SK-N-SH treated with all-trans-retinoic acid at 6 μM for 48 hours (cell line): ENCODE results near the gene SERPINB5.
A peak's percentile ranks its signal among the peaks of the same experiment; 100 is the strongest.

Source experiments
- ATAC-seq: fragments of 200-7000 bp; cut with Tn5 transposase; 3 replicates; pipeline ENCODE4 v1.9.1; 2020; ENCODE audit warnings: mild to moderate bottlenecking, moderate library complexity
- ARNTL ChIP-seq: fragments of 450-650 bp; formaldehyde crosslinking; IDR thresholded peaks from 2 replicates; pipeline ENCODE4 v1.5.0; 2020; ENCODE audit warnings: low read depth, mild to moderate bottlenecking, moderate library complexity, borderline replicate concordance
- BACH2 ChIP-seq: fragments of 250-450 bp; sonication (Bioruptor Pico); IDR thresholded peaks from 2 replicates; pipeline ENCODE4 v1.9.0; 2021; ENCODE audit warnings: mild to moderate bottlenecking, borderline replicate concordance
- CSDC2 ChIP-seq: fragments of 250-450 bp; sonication (Bioruptor Pico); IDR thresholded peaks from 2 replicates; pipeline ENCODE4 v1.5.0; 2020; ENCODE audit warnings: mild to moderate bottlenecking, moderate library complexity
- GLIS3 ChIP-seq: fragments of 250-450 bp; sonication (Bioruptor Pico); IDR thresholded peaks from 2 replicates; pipeline ENCODE4 v1.5.0; 2020; ENCODE audit warnings: mild to moderate bottlenecking, moderate library complexity
- ISL1 ChIP-seq: fragments of 250-450 bp; sonication (Bioruptor Pico); IDR thresholded peaks from 2 replicates; pipeline ENCODE4 v2.1.2; 2022; ENCODE audit warnings: mild to moderate bottlenecking, moderate library complexity
- OSR1 ChIP-seq: fragments of 250-450 bp; sonication (Bioruptor Pico); IDR thresholded peaks from 2 replicates; pipeline ENCODE4 v1.8.0; 2022; ENCODE audit warnings: moderate library complexity, mild to moderate bottlenecking, inconsistent platforms
- RARB ChIP-seq: fragments of 250-450 bp; sonication (Bioruptor Pico); IDR thresholded peaks from 2 replicates; pipeline ENCODE4 v1.8.0; 2021; ENCODE audit warnings: mild to moderate bottlenecking, moderate library complexity
- SNAI2 ChIP-seq: fragments of 250-450 bp; sonication (Bioruptor Pico); IDR thresholded peaks from 2 replicates; pipeline ENCODE4 v1.5.0; 2020; ENCODE audit warnings: mild to moderate bottlenecking, moderate library complexity
- TCF4 ChIP-seq: fragments of 250-450 bp; sonication (Bioruptor Pico); IDR thresholded peaks from 2 replicates; pipeline ENCODE4 v1.8.0; 2021; ENCODE audit warnings: mild to moderate bottlenecking, moderate library complexity, borderline replicate concordance
- TOX ChIP-seq: fragments of 250-450 bp; sonication (Bioruptor Pico); IDR thresholded peaks from 2 replicates; pipeline ENCODE4 v1.8.0; 2021; ENCODE audit warnings: mild to moderate bottlenecking, moderate library complexity, borderline replicate concordance
- ZC3H10 ChIP-seq: fragments of 250-450 bp; sonication (Bioruptor Pico); IDR thresholded peaks from 2 replicates; pipeline ENCODE4 v1.5.1; 2021; ENCODE audit warnings: mild to moderate bottlenecking, moderate library complexity
- ZFP3 ChIP-seq: fragments of 250-450 bp; sonication (Bioruptor Pico); IDR thresholded peaks from 2 replicates; pipeline ENCODE4 v1.5.0; 2020; ENCODE audit warnings: mild to moderate bottlenecking, moderate library complexity
- ZFP30 ChIP-seq: fragments of 450-650 bp; formaldehyde crosslinking; IDR thresholded peaks from 2 replicates; pipeline ENCODE4 v1.5.0; 2022; ENCODE audit warnings: mild to moderate bottlenecking, moderate library complexity
- ZNF565 ChIP-seq: fragments of 450-650 bp; formaldehyde crosslinking; conservative IDR thresholded peaks from 2 replicates; pipeline ENCODE4 v1.5.0; 2020; ENCODE audit warnings: low read depth, mild to moderate bottlenecking, moderate library complexity
- ZNF70 ChIP-seq: fragments of 450-650 bp; formaldehyde crosslinking; IDR thresholded peaks from 2 replicates; pipeline ENCODE4 v1.5.0; 2020; ENCODE audit warnings: mild to moderate bottlenecking, moderate library complexity
- TF ChIP-seq, protein P1 (sequence below): fragments of 250-450 bp; sonication (Bioruptor Pico); IDR thresholded peaks from 2 replicates; pipeline ENCODE4 v1.5.1; 2020; ENCODE audit warnings: low read depth, mild to moderate bottlenecking, moderate library complexity
- TF ChIP-seq, protein P2 (sequence below): fragments of 250-450 bp; sonication (Bioruptor Pico); IDR thresholded peaks from 2 replicates; pipeline ENCODE4 v1.8.0; 2020; ENCODE audit warnings: mild to moderate bottlenecking, moderate library complexity, borderline replicate concordance
- TF ChIP-seq, protein P3 (sequence below): fragments of 250-450 bp; sonication (Bioruptor Pico); IDR thresholded peaks from 2 replicates; pipeline ENCODE4 v1.8.0; 2021; ENCODE audit warnings: low read depth, mild to moderate bottlenecking, moderate library complexity, borderline replicate concordance
- TF ChIP-seq, protein P4 (sequence below): fragments of 250-450 bp; sonication (Bioruptor Pico); IDR thresholded peaks from 2 replicates; pipeline ENCODE4 v1.5.0; 2020; ENCODE audit warnings: mild to moderate bottlenecking, moderate library complexity
- TF ChIP-seq, protein P5 (sequence below): fragments of 250-450 bp; sonication (Bioruptor Pico); IDR thresholded peaks from 2 replicates; pipeline ENCODE4 v1.5.1; 2021; ENCODE audit warnings: mild to moderate bottlenecking, moderate library complexity

SERPINB5 gene

DNA sequence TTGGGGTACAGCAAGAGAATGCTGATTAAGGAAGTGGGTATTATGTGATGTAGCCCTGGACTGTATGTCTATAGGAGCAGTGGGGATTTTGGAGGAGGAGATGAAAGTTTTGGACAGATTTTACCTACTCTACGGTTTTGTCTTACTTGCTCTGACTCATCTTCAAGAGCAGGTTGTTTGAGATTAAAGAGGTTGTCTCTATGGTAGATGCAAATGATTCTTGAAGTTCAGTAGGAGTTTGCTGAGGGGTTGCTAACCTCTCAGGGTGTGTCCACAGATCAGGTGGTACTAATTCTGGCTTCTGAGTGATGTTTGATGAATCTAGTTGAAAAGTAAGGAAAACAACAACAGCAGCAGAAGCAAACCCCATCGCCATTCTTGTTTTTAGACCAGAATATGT lies 55.7 kb downstream of the SERPINB5 start:
- ATAC-seq, result no peak
- no peak for TF ChIP-seq SNAI2 (CRISPR knock-in tag)
- TF ChIP-seq ZNF70 (CRISPR knock-in tag), result no peak
- TF ChIP-seq BACH2, result no peak
- no peak for TF ChIP-seq ISL1 (CRISPR knock-in tag)
- TF ChIP-seq CSDC2, result no peak
- no peak for TF ChIP-seq TOX
- no peak for TF ChIP-seq ZFP3
- no peak for TF ChIP-seq GLIS3 (CRISPR knock-in tag)
- TF ChIP-seq, protein P1, sequence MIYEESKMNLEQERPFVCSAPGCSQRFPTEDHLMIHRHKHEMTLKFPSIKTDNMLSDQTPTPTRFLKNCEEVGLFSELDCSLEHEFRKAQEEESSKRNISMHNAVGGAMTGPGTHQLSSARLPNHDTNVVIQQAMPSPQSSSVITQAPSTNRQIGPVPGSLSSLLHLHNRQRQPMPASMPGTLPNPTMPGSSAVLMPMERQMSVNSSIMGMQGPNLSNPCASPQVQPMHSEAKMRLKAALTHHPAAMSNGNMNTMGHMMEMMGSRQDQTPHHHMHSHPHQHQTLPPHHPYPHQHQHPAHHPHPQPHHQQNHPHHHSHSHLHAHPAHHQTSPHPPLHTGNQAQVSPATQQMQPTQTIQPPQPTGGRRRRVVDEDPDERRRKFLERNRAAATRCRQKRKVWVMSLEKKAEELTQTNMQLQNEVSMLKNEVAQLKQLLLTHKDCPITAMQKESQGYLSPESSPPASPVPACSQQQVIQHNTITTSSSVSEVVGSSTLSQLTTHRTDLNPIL (CRISPR knock-in tag), result no peak
- TF ChIP-seq ZC3H10, result no peak
- no peak for TF ChIP-seq OSR1 (CRISPR knock-in tag)
- TF ChIP-seq, protein P2, sequence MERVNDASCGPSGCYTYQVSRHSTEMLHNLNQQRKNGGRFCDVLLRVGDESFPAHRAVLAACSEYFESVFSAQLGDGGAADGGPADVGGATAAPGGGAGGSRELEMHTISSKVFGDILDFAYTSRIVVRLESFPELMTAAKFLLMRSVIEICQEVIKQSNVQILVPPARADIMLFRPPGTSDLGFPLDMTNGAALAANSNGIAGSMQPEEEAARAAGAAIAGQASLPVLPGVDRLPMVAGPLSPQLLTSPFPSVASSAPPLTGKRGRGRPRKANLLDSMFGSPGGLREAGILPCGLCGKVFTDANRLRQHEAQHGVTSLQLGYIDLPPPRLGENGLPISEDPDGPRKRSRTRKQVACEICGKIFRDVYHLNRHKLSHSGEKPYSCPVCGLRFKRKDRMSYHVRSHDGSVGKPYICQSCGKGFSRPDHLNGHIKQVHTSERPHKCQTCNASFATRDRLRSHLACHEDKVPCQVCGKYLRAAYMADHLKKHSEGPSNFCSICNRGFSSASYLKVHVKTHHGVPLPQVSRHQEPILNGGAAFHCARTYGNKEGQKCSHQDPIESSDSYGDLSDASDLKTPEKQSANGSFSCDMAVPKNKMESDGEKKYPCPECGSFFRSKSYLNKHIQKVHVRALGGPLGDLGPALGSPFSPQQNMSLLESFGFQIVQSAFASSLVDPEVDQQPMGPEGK (CRISPR knock-in tag), result no peak
- no peak for TF ChIP-seq TCF4 (CRISPR knock-in tag)
- TF ChIP-seq ZNF565 (CRISPR knock-in tag), result no peak
- TF ChIP-seq ZFP30 (CRISPR knock-in tag), result no peak

DNA sequence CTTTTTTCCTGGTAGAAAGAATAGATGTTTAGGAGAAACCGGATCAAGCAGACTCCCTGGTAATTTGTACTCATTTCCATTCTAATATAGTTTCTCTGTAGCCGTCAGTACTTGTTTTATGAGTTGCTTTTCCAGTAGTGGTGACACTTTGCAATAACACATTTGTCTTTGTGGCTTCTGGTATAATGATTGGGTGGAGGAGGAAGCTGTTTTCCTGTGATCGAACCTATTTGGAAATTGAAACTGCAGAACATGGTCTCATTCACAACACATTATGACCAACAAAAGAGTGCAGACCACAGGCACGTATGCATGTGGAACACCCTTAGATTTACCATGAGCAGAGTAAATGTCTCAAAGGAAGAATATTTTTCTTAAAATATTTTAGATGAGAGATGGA lies 57.9 kb downstream of the SERPINB5 start:
- TF ChIP-seq SNAI2 (CRISPR knock-in tag), result no peak
- no peak for TF ChIP-seq CSDC2
- no peak for TF ChIP-seq GLIS3 (CRISPR knock-in tag)
- no peak for TF ChIP-seq ZC3H10
- TF ChIP-seq RARB (CRISPR knock-in tag), result no peak
- no peak for TF ChIP-seq TOX
- TF ChIP-seq ZNF70 (CRISPR knock-in tag), result no peak
- TF ChIP-seq ZFP30 (CRISPR knock-in tag), result no peak
- TF ChIP-seq BACH2, result no peak
- no peak for TF ChIP-seq ZFP3
- no peak for TF ChIP-seq ZNF565 (CRISPR knock-in tag)
- no peak for TF ChIP-seq ARNTL (CRISPR knock-in tag)
- TF ChIP-seq OSR1 (CRISPR knock-in tag), result no peak

DNA sequence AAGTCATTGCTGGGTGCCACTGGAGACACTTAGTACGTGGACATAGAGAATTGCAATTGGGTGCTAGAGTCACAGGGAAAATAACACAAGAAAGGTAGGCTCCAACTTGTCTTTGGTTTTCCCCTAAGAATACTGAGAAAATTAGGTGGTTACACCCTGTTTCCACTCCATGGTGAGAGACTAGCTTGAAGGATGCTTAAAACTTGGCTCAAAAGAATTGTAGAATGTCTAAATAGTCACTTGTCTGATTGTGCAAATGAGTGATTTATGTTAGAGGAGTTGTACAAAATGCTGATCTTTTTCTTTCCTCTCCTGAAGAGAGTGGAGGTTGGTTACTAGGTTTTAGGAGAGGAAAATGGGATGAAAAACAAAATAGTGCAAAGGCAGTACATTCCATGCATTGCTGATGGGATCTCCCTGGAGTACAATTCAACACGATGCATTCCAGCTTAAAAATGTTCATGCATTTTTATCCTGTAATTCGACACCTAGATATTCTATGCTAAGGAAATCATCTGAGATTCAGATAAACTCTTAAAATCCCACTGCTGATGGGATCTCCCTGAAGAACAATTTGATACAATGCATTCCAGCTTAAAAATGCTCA lies 63.2 kb downstream of the SERPINB5 start:
- peak; percentile 47; the same call in 2 of the 3 replicates for ATAC-seq
- TF ChIP-seq CSDC2 (no peak), SNAI2 (CRISPR knock-in tag) (no peak), TOX (no peak), GLIS3 (CRISPR knock-in tag) (no peak), RARB (CRISPR knock-in tag) (no peak), ARNTL (CRISPR knock-in tag) (no peak), ZFP30 (CRISPR knock-in tag) (no peak), ZC3H10 (no peak), ZNF70 (CRISPR knock-in tag) (no peak), BACH2 (no peak)
- TF ChIP-seq, protein P3, sequence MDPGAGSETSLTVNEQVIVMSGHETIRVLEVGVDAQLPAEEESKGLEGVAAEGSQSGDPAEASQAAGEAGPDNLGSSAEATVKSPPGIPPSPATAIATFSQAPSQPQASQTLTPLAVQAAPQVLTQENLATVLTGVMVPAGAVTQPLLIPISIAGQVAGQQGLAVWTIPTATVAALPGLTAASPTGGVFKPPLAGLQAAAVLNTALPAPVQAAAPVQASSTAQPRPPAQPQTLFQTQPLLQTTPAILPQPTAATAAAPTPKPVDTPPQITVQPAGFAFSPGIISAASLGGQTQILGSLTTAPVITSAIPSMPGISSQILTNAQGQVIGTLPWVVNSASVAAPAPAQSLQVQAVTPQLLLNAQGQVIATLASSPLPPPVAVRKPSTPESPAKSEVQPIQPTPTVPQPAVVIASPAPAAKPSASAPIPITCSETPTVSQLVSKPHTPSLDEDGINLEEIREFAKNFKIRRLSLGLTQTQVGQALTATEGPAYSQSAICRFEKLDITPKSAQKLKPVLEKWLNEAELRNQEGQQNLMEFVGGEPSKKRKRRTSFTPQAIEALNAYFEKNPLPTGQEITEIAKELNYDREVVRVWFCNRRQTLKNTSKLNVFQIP (CRISPR knock-in tag), result no peak
- TF ChIP-seq, protein P1 (CRISPR knock-in tag), result no peak
- TF ChIP-seq, protein P4, sequence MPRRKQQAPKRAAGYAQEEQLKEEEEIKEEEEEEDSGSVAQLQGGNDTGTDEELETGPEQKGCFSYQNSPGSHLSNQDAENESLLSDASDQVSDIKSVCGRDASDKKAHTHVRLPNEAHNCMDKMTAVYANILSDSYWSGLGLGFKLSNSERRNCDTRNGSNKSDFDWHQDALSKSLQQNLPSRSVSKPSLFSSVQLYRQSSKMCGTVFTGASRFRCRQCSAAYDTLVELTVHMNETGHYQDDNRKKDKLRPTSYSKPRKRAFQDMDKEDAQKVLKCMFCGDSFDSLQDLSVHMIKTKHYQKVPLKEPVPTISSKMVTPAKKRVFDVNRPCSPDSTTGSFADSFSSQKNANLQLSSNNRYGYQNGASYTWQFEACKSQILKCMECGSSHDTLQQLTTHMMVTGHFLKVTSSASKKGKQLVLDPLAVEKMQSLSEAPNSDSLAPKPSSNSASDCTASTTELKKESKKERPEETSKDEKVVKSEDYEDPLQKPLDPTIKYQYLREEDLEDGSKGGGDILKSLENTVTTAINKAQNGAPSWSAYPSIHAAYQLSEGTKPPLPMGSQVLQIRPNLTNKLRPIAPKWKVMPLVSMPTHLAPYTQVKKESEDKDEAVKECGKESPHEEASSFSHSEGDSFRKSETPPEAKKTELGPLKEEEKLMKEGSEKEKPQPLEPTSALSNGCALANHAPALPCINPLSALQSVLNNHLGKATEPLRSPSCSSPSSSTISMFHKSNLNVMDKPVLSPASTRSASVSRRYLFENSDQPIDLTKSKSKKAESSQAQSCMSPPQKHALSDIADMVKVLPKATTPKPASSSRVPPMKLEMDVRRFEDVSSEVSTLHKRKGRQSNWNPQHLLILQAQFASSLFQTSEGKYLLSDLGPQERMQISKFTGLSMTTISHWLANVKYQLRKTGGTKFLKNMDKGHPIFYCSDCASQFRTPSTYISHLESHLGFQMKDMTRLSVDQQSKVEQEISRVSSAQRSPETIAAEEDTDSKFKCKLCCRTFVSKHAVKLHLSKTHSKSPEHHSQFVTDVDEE (CRISPR knock-in tag), result no peak
- TF ChIP-seq, protein P2 (CRISPR knock-in tag), result no peak
- TF ChIP-seq, protein P5, sequence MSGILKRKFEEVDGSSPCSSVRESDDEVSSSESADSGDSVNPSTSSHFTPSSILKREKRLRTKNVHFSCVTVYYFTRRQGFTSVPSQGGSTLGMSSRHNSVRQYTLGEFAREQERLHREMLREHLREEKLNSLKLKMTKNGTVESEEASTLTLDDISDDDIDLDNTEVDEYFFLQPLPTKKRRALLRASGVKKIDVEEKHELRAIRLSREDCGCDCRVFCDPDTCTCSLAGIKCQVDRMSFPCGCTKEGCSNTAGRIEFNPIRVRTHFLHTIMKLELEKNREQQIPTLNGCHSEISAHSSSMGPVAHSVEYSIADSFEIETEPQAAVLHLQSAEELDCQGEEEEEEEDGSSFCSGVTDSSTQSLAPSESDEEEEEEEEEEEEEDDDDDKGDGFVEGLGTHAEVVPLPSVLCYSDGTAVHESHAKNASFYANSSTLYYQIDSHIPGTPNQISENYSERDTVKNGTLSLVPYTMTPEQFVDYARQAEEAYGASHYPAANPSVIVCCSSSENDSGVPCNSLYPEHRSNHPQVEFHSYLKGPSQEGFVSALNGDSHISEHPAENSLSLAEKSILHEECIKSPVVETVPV, result no peak

More for the DNA sequence above, 57.9 kb downstream of the SERPINB5 start:
- no peak for ATAC-seq
